Coronary artery (tissue), 2 donors: ENCODE results near the gene STK32B.

ENCODE experiments used
- DNase-seq: peaks from one replicate; pipeline ENCODE4 v3.0.0-alpha.2; 2017; ENCODE audit warnings: low spot score
- H3K27ac ChIP-seq, 2 donors: fragments of 200-600 bp; sonication (generic); one replicate each; pipeline ENCODE4 v1.5.1; 2016 to 2019
- H3K4me3 ChIP-seq: fragments of 200-600 bp; sonication (generic); 2 replicates; pipeline ENCODE4 v1.5.1; 2016; ENCODE audit warnings: mild to moderate bottlenecking, moderate library complexity
- CTCF ChIP-seq: fragments of 200-600 bp; sonication (generic); IDR thresholded peaks from one replicate; pipeline ENCODE4 v1.5.1; 2019; ENCODE audit warnings: antibody characterized with exemption

Gene STK32B

GRCh38 chr4:5037553-5038551, 13.4 kb upstream of the STK32B start:
- DNase-seq = no peak
- TF ChIP-seq CTCF = no peak
- Histone ChIP-seq H3K27ac (peak overlapping the region in 1 of 2 donors; percentile 13), H3K4me3 (no peak overlapping the region)

GRCh38 chr4:5039800-5040199, 11.5 kb upstream of the STK32B start:
- Histone ChIP-seq H3K27ac (no peak overlapping the region), H3K4me3 (no peak overlapping the region)
- peak; percentile 49 for DNase-seq
- TF ChIP-seq CTCF = no peak

GRCh38 chr4:5040856-5041620, 10.2 kb upstream of the STK32B start:
- no peak overlapping the region for H3K27ac ChIP-seq
- TF ChIP-seq CTCF = no peak
- no peak overlapping the region for H3K4me3 ChIP-seq
- peak; percentile 7 for DNase-seq

- Histone ChIP-seq H3K4me3 (no peak overlapping the region), H3K27ac (no peak overlapping the region)
- peak; percentile 1 for DNase-seq
- TF ChIP-seq CTCF = no peak
Measured at GRCh38 chr4:5041699-5042098, 9.6 kb upstream of the STK32B start.

- DNase-seq = peak; percentile 36
- Histone ChIP-seq H3K4me3 (no peak overlapping the region), H3K27ac (no peak overlapping the region)
- no peak for TF ChIP-seq CTCF
Measured at GRCh38 chr4:5043579-5043978, 7.7 kb upstream of the STK32B start.

- peak overlapping the region in 1 of 2 donors; percentile 1 for H3K27ac ChIP-seq
- H3K4me3 ChIP-seq = no peak overlapping the region
- DNase-seq = peak; percentile 16
- TF ChIP-seq CTCF = no peak
Measured at GRCh38 chr4:5044341-5044740, 6.9 kb upstream of the STK32B start.
